ENCODE data around the gene SNX33. TPM values are rescaled to one million over a fixed set of nuclear protein-coding genes. Genes with fewer than 3 reads are reported as not detected.
"Not testable (repeated sequence)": the region's sequence is repeated elsewhere in the genome, so short reads cannot be mapped to it uniquely, and the experiment has no call there.

SNX33 gene
- total and polyA plus RNA-seq, 7 experiments from 2014 or later = 0.13 to 3.4 (median 1.3) TPM

DNA sequence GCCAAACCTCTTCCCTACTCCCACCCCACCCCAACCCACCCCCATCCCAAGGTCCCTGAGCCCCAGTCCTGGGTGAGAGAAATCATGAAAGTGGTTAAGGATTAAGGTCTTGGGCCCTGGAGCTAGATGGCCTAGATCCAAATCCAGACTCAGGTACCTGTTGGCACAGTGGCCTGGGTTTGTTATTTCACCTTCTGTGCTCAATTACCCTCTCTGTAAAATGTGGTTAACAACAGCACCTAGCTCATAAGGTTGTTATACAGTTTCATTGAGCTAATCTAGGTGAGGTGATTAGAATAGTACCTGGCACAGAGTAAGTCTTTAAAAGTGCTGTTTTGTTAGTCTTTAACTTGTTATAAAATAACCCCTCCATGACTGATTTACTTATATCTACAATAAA, 15.8 kb upstream of the SNX33 start:
- H3K4me3 ChIP-seq (ENCODE audit: low read length) = no peak overlapping the region
- no peak overlapping the region for H3K27ac ChIP-seq (ENCODE audit: low read depth, low read length)
- H3K27me3 ChIP-seq (ENCODE audit: control insufficient read depth in 2 of 2, insufficient read depth in 2 of 2, low read length in 2 of 2) = no peaks in the 10 kb centered on the region
- H3K9me3 ChIP-seq (ENCODE audit: control insufficient read depth in 2 of 3, low read length in 3 of 3) = no peaks in the 10 kb centered on the region
- no peak for DNase-seq
- peaks cover 0 to 2% (median 0%) of the 10 kb centered on the region in 3 experiments for H3K36me3 ChIP-seq (ENCODE audit: control insufficient read depth in 2 of 3, insufficient read depth in 3 of 3, low read length in 3 of 3)
- ChIA-PET POLR2A (interaction anchor here (0.7 to 3.1 kb wide), 2 partner anchors 9 to 176 kb away, joined by 3 to 18 read pairs; partner anchors contain the start of gene IMP3), CTCF (no interaction called here)
- H3K4me3 Mint-ChIP-seq = no peak overlapping the region
- no peaks in the 10 kb centered on the region for H3K27me3 Mint-ChIP-seq
- H3K27ac Mint-ChIP-seq = no peak overlapping the region
- intact Hi-C loops (cut with micrococcal nuclease) = no loop called here
- ATAC-seq = no peak
- H3K36me3 Mint-ChIP-seq = peaks cover 0 to 2% (median 0%) of the 10 kb centered on the region in 5 donors
- H3K4me1 ChIP-seq (ENCODE audit: control insufficient read depth in 2 of 2, insufficient read depth in 2 of 2, low read length in 2 of 2) = peaks cover 0 to under 1% of the 10 kb centered on the region in 2 donors
- H3K4me1 Mint-ChIP-seq = peaks cover 4 to 13% (median 8%) of the 10 kb centered on the region in 7 donors
- no peaks in the 10 kb centered on the region for H3K9me3 Mint-ChIP-seq

DNA sequence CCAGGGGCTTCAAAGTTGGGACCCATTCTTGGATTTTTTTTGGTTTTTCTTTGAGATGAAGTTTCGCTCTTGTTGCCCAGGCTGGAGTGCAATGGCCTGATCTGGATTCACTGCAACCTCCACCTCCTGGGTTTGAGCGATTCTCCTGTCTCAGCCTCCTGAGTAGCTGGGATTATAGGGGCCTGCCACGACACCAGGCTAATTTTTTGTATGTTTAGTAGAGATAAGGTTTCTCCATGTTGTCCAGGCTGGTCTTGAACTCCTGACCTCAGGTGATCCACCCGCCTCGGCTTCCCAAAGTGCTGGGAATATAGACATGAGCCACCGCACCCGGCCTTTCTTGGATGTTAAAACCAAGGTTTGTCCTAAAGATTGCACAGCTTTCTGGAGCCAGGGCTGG, 13.8 kb upstream of the SNX33 start:
- intact Hi-C loops (cut with micrococcal nuclease); H3K4me3 ChIP-seq (ENCODE audit: low read length); H3K9me3 ChIP-seq (ENCODE audit: control insufficient read depth in 2 of 3, low read length in 3 of 3); H3K27me3 Mint-ChIP-seq; H3K27ac Mint-ChIP-seq; H3K36me3 ChIP-seq (ENCODE audit: control insufficient read depth in 2 of 3, insufficient read depth in 3 of 3, low read length in 3 of 3); H3K9me3 Mint-ChIP-seq; ATAC-seq; H3K27me3 ChIP-seq (ENCODE audit: control insufficient read depth in 2 of 2, insufficient read depth in 2 of 2, low read length in 2 of 2); H3K27ac ChIP-seq (ENCODE audit: low read depth, low read length); H3K4me3 Mint-ChIP-seq; CTCF ChIA-PET; DNase-seq: not testable (repeated sequence)
- Mint-ChIP-seq H3K4me1 (peaks cover 21 to 30% (median 27%) of the 10 kb centered on the region in 7 donors), H3K36me3 (peaks cover 0 to 13% (median 3%) of the 10 kb centered on the region in 5 donors)
- POLR2A ChIA-PET = interaction anchor here (1.4 kb wide), 1 partner anchor 180 kb away, joined by 3 read pairs; no protein-coding TSS in a partner anchor
- H3K4me1 ChIP-seq (ENCODE audit: control insufficient read depth in 2 of 2, insufficient read depth in 2 of 2, low read length in 2 of 2) = peaks cover 14 to 21% of the 10 kb centered on the region in 2 donors

DNA sequence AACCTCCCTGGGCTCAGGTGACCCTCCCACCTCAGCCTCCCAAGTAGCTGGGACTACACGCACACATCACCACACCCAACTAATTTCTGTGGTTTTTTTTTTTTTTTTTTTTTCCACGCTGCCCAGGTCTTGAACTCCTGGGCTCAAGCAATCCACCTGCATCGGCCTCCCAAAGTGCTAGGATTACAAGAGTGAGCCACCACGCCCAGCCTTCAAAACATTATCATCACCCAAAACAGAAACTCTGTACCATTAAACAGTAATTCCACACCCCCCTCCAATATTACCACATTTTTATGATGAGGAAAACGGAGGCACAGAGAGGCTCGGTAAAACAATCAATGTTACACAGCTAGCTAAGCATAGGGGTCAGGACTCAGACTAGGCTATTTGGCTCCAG, 11.7 kb upstream of the SNX33 start:
- DNase-seq (no peak), ATAC-seq (no peak)
- Mint-ChIP-seq H3K27ac (peak overlapping the region in 1 of 9 donors; percentile 10), H3K9me3 (no peaks in the 10 kb centered on the region), H3K4me1 (peaks cover 30 to 41% (median 34%) of the 10 kb centered on the region in 7 donors), H3K4me3 (no peak overlapping the region), H3K36me3 (peaks cover 0 to 20% (median 3%) of the 10 kb centered on the region in 5 donors), H3K27me3 (no peaks in the 10 kb centered on the region)
- no peak overlapping the region for H3K4me3 ChIP-seq (ENCODE audit: low read length)
- ChIA-PET CTCF (no interaction called here), POLR2A (interaction anchor here (0.7 to 7.3 kb wide), 5 partner anchors 9 to 267 kb away, joined by 3 to 175 read pairs (median 4); partner anchors contain the start of genes SIN3A and SNUPN)
- no peak overlapping the region for H3K27ac ChIP-seq (ENCODE audit: low read depth, low read length)
- intact Hi-C loops (cut with micrococcal nuclease) = no loop called here
- H3K4me1 ChIP-seq (ENCODE audit: control insufficient read depth in 2 of 2, insufficient read depth in 2 of 2, low read length in 2 of 2) = peaks cover 23 to 24% of the 10 kb centered on the region in 2 donors
- peaks cover 0 to 14% (median 0%) of the 10 kb centered on the region in 3 experiments for H3K36me3 ChIP-seq (ENCODE audit: control insufficient read depth in 2 of 3, insufficient read depth in 3 of 3, low read length in 3 of 3)
- no peaks in the 10 kb centered on the region for H3K9me3 ChIP-seq (ENCODE audit: control insufficient read depth in 2 of 3, low read length in 3 of 3)
- no peaks in the 10 kb centered on the region for H3K27me3 ChIP-seq (ENCODE audit: control insufficient read depth in 2 of 2, insufficient read depth in 2 of 2, low read length in 2 of 2)

DNA sequence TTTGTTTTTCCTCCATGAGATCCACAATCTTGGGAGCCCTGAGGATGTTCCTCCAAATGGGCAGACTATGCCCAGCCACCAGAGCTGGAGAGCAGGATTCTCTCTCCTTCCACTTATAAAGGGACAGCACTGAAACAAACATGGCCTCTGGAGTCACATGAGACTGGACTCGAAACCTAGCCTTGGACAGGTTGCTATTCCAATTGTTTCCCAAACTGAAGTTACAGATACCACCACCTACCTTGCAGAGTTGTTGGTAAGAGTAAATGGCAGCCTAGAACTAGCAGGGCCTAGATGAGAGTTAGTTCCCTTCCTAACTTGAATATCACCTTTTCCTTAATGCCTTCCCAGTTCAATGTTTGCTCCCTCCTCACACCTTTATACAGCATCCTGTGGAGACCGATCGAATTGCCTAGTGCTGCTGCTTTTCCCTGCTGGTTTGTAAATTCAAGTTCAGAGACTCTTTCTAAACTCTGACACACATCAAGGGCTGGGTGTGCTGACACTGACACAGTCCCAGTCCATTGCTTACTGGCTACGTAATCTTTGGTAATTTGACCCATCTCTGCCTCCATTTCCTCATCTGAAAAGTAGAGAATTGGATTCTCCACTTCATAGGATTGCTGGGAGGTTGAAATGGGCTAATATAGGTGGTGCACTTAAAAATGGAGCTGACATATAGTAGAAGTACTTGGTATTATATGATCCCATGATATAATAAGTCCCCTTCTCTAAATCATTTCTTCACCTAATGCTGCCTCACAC, 10.3 kb upstream of the SNX33 start:
- H3K36me3 ChIP-seq (ENCODE audit: control insufficient read depth in 2 of 3, insufficient read depth in 3 of 3, low read length in 3 of 3) = peaks cover 0 to 14% (median 0%) of the 10 kb centered on the region in 3 experiments
- no peaks in the 10 kb centered on the region for H3K27me3 ChIP-seq (ENCODE audit: control insufficient read depth in 2 of 2, insufficient read depth in 2 of 2, low read length in 2 of 2)
- Mint-ChIP-seq H3K9me3 (no peaks in the 10 kb centered on the region), H3K4me3 (peak overlapping the region; percentile 39 to 98 (median 94)), H3K4me1 (peaks cover 32 to 45% (median 39%) of the 10 kb centered on the region in 7 donors), H3K27me3 (no peaks in the 10 kb centered on the region), H3K36me3 (peaks cover 0 to 20% (median 3%) of the 10 kb centered on the region in 5 donors), H3K27ac (peak overlapping the region in 6 of 9 donors; percentile 22 to 98 (median 72))
- ChIA-PET CTCF (interaction anchor here (2.0 kb wide), 1 partner anchor 129 kb away, joined by 5 read pairs; no protein-coding TSS in a partner anchor), POLR2A (interaction anchor here (1.2 to 7.3 kb wide), 4 partner anchors 11 to 183 kb away, joined by 4 to 175 read pairs (median 104); partner anchors contain the start of genes PTPN9, SIN3A and SNUPN)
- no peak for ATAC-seq
- H3K4me3 ChIP-seq (ENCODE audit: low read length) = peak overlapping the region; percentile 9
- intact Hi-C loops (cut with micrococcal nuclease) = no loop called here
- H3K4me1 ChIP-seq (ENCODE audit: control insufficient read depth in 2 of 2, insufficient read depth in 2 of 2, low read length in 2 of 2) = peaks cover 23 to 24% of the 10 kb centered on the region in 2 donors
- no peak for DNase-seq
- H3K27ac ChIP-seq (ENCODE audit: low read depth, low read length) = peak overlapping the region; percentile 85
- no peaks in the 10 kb centered on the region for H3K9me3 ChIP-seq (ENCODE audit: control insufficient read depth in 2 of 3, low read length in 3 of 3)

DNA sequence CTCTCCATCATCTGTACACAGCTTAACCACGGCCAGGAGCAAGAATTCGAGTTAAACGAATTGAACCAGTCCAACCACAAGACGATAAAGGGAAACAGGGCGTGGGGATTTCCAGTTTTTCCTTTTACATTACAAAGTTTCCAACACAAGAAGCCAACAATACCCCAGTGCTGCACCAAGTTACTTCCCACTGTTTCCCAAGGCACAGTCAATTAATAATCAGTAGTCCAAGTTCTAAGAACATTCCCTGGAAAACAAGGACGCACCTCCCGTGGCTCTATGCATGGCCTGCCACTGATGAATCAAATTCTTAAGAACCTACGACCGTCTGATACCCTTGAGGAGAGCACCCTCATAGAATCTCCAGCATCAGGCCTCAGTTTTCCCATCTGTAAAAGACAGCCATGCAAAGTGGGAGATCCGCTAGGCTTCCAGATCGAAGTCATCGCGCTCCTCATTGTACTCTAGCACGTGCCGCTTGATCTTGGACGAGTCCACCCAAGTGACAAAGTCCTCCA, 8.5 kb upstream of the SNX33 start:
- peaks cover 33 to 49% (median 39%) of the 10 kb centered on the region in 7 donors for H3K4me1 Mint-ChIP-seq
- Histone ChIP-seq H3K27me3 (ENCODE audit: control insufficient read depth in 2 of 2, insufficient read depth in 2 of 2, low read length in 2 of 2) (no peaks in the 10 kb centered on the region), H3K4me3 (ENCODE audit: low read length) (peak overlapping the region; percentile 97), H3K4me1 (ENCODE audit: control insufficient read depth in 2 of 2, insufficient read depth in 2 of 2, low read length in 2 of 2) (peaks cover 23 to 24% of the 10 kb centered on the region in 2 donors), H3K27ac (ENCODE audit: low read depth, low read length) (peak overlapping the region; percentile 85), H3K9me3 (ENCODE audit: control insufficient read depth in 2 of 3, low read length in 3 of 3) (no peaks in the 10 kb centered on the region), H3K36me3 (ENCODE audit: control insufficient read depth in 2 of 3, insufficient read depth in 3 of 3, low read length in 3 of 3) (peaks cover 0 to 14% (median 0%) of the 10 kb centered on the region in 3 experiments)
- intact Hi-C loops (cut with micrococcal nuclease) = loop anchor here in 1 of 2 donors (1.0 kb wide), 1 partner anchor 8 kb away; the partner anchor contains the start of gene SNX33
- ATAC-seq (no peak), DNase-seq (peak in 2 of 9 donors; percentile 33 to 38)
- peaks cover 0 to 20% (median 3%) of the 10 kb centered on the region in 5 donors for H3K36me3 Mint-ChIP-seq
- POLR2A ChIA-PET = interaction anchor here (0.5 to 7.3 kb wide), 29 partner anchors 9 to 865 kb away, joined by 3 to 175 read pairs (median 4); partner anchors contain the start of genes C15orf39, MAN2C1, NEIL1 and PPCDC
- H3K27me3 Mint-ChIP-seq = no peaks in the 10 kb centered on the region
- CTCF ChIA-PET = interaction anchor here (0.6 to 3.8 kb wide), 9 partner anchors 13 to 272 kb away, joined by 3 to 57 read pairs (median 6); partner anchors contain the start of genes MAN2C1, SIN3A and SNUPN
- H3K27ac Mint-ChIP-seq = peak overlapping the region; percentile 39 to 98 (median 96)
- H3K4me3 Mint-ChIP-seq = peak overlapping the region; percentile 84 to 98 (median 95)
- H3K9me3 Mint-ChIP-seq = no peaks in the 10 kb centered on the region
